Fibroblast of peridontal ligament (primary cell): ENCODE results near the gene ZNF747.
A peak's percentile ranks its signal among the peaks of the same experiment; 100 is the strongest.
"Not testable (repeated sequence)": the region's sequence is repeated elsewhere in the genome, so short reads cannot be mapped to it uniquely, and the experiment has no call there.

Source experiments
- DNase-seq: peaks from one replicate; pipeline ENCODE4 v3.0.0-alpha.2; 2010; ENCODE audit errors: extremely low read depth

ZNF747 gene

GRCh38 chr16:30533748-30534367 is 800 bp downstream of the ZNF747 start:
- DNase-seq: no peak

- no peak for DNase-seq
Observed at GRCh38 chr16:30533146-30533522, 1.5 kb downstream of the ZNF747 start.

GRCh38 chr16:30532285-30533145 is 2.1 kb downstream of the ZNF747 start:
- DNase-seq: no peak

- no peak for DNase-seq
Observed at GRCh38 chr16:30530163-30531037, 4.3 kb downstream of the ZNF747 start.

- no peak for DNase-seq
Observed at GRCh38 chr16:30528799-30529457, 5.7 kb downstream of the ZNF747 start.

GRCh38 chr16:30527635-30528178 is 7.0 kb downstream of the ZNF747 start:
- no peak for DNase-seq

GRCh38 chr16:30526823-30527634 is 7.6 kb downstream of the ZNF747 start:
- DNase-seq: peak; percentile 94

- peak; percentile 13 for DNase-seq
Observed at GRCh38 chr16:30526137-30526822, 8.4 kb downstream of the ZNF747 start, which contains the start of gene ZNF768. TSS of gene ZNF768 (minus strand) at chr16:30526566. CDS start at chr16:30526413, 153 bp downstream.

- no peak for DNase-seq
Observed at GRCh38 chr16:30525844-30526136, 8.9 kb downstream of the ZNF747 start.

GRCh38 chr16:30524575-30525568 is 9.8 kb downstream of the ZNF747 start:
- DNase-seq: no peak

- DNase-seq: no peak
Observed at GRCh38 chr16:30523768-30524574, 10.7 kb downstream of the ZNF747 start.

GRCh38 chr16:30522702-30523463 is 11.8 kb downstream of the ZNF747 start:
- DNase-seq: not testable (repeated sequence)

- DNase-seq: no peak
Observed at GRCh38 chr16:30521873-30522641, 12.6 kb downstream of the ZNF747 start.

- DNase-seq: no peak
Observed at GRCh38 chr16:30521476-30521872, 13.2 kb downstream of the ZNF747 start.

GRCh38 chr16:30519120-30520049 is 15.3 kb downstream of the ZNF747 start:
- no peak for DNase-seq
